BE2C (cell line): ENCODE results near the gene BICRA.
"Not testable (repeated sequence)": the region's sequence is repeated elsewhere in the genome, so short reads cannot be mapped to it uniquely, and the experiment has no call there.

Experiments
- DNase-seq: peaks from one replicate; pipeline ENCODE4 v3.0.0-alpha.2; 2020
- H3K27me3 ChIP-seq: fragments of 250-450 bp; sonication (Bioruptor Pico); 2 replicates; pipeline ENCODE4 v1.5.1; 2020; ENCODE audit warnings: mild to moderate bottlenecking
- H3K36me3 ChIP-seq: fragments of 250-450 bp; sonication (Bioruptor Pico); 2 replicates; pipeline ENCODE4 v1.5.1; 2020; ENCODE audit warnings: mild to moderate bottlenecking
- H3K4me1 ChIP-seq: fragments of 250-450 bp; sonication (Bioruptor Pico); 2 replicates; pipeline ENCODE4 v1.5.1; 2020
- H3K4me3 ChIP-seq: 2 replicates; pipeline ENCODE4 v1.5.1; 2011; ENCODE audit warnings: low read depth, low read length
- H3K9me3 ChIP-seq: fragments of 250-450 bp; sonication (Bioruptor Pico); 2 replicates; pipeline ENCODE4 v1.5.1; 2020
- TF ChIP-seq, protein P1 (sequence below): IDR thresholded peaks from 2 replicates; pipeline ENCODE4 v1.5.1; 2012; ENCODE audit warnings: mild to moderate bottlenecking, low read depth, low read length

The BICRA gene

DNA sequence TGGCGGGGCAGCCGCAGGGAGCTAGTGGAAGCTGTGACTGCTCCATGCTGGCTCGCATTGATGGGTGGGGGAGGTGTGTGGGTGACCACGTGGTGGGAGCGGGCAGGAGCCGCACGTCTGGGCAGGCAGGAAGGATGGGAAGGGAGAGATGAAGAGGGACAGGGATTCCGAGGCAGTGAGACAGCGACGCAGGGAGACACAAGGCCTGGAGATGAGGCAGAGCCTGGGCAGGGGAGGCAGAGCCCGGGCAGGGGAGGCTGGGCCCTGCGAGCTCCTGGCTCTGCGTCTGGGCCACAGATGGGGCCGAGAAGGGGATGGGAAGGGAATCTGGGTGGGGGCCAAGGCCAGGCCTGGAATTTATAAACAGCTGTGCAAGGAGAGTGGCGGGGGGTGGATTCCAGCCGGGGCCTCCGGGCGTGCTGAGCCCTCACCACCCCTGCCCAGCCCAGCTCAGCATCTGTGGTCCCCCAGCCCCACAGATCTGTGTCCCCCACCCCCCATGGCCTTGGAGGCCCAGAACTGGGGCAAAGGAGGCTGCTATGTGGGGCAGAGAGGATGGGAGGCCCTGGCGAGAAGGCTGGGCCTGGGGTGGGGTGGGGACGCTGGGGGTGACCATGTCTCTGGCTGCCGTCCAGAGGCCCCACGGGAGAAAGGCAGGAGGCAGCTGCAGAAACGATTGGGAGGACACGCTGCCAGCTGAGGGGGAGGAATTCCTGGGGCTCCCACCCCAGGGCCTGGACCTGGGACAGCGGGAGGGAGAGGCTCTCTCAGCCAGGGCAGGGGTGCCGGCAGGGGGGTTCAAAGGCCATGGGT lies 110.3 kb downstream of the BICRA start:
- Histone ChIP-seq H3K4me1 (peaks cover 7% of the 10 kb centered on the region), H3K36me3 (peaks cover 8% of the 10 kb centered on the region), H3K9me3 (no peaks in the 10 kb centered on the region), H3K27me3 (no peaks in the 10 kb centered on the region), H3K4me3 (peak overlapping the region; percentile 33; the same call in 1 of the 2 replicates)
- DNase-seq = peak; percentile 95
- TF ChIP-seq, protein P1, sequence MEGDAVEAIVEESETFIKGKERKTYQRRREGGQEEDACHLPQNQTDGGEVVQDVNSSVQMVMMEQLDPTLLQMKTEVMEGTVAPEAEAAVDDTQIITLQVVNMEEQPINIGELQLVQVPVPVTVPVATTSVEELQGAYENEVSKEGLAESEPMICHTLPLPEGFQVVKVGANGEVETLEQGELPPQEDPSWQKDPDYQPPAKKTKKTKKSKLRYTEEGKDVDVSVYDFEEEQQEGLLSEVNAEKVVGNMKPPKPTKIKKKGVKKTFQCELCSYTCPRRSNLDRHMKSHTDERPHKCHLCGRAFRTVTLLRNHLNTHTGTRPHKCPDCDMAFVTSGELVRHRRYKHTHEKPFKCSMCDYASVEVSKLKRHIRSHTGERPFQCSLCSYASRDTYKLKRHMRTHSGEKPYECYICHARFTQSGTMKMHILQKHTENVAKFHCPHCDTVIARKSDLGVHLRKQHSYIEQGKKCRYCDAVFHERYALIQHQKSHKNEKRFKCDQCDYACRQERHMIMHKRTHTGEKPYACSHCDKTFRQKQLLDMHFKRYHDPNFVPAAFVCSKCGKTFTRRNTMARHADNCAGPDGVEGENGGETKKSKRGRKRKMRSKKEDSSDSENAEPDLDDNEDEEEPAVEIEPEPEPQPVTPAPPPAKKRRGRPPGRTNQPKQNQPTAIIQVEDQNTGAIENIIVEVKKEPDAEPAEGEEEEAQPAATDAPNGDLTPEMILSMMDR = no peak

DNA sequence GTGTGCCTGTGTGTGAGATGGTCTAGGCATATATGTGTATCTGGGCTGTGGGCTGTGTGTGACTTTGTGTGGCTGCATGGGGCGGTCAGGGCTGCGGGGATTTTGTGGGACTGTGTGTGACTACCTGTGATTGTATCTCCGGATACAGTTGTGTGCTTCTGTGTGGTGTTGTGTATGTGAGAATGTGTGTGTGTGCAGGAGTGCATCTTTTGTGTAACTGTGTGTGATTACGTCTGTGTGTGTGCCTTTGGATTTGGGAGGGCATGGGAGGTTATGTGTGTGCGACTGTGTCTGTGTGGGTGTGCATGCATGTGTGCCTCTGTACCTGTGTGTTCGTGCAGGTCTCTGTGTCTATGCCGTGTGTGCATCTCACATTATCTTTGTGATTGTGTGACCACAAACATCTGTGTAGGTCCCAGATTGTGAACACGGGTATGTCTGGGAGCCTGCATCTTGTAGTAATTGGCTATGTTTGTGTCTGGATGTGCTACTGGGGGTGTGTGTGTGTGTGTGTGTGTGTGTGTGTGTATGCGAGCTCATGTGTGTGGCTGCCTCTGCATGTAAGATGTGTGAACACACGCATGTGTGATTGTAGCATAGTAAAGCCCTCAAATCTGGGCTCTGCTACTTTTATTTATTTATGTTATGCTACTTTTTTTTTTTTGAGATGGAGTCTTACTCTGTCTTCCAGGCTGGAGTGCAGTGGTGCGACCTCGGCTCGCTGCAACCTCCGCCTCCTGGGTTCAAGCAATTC lies 111.9 kb downstream of the BICRA start:
- no peaks in the 10 kb centered on the region for H3K9me3 ChIP-seq
- no peak for DNase-seq
- H3K4me1 ChIP-seq = peaks cover 7% of the 10 kb centered on the region
- peaks cover 10% of the 10 kb centered on the region for H3K36me3 ChIP-seq
- no peak overlapping the region for H3K4me3 ChIP-seq
- TF ChIP-seq, protein P1 = no peak
- no peaks in the 10 kb centered on the region for H3K27me3 ChIP-seq

DNA sequence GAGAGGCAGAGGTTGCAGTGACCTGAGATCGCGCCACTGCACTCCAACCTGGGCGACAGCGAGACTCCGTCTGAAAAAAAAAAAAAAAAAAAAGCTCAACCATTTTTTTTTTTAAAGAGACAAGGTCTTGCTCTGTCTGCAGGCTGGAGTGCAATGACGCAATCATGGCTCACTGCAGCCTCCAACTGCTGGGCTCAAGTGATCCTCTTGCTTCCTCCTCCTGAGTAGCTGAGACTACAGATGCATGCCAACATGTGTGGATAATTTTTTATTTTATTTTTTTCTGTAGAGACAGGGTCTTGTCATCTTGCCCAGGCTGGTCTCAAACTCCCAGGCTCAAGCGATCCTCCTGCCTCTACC lies 114.6 kb downstream of the BICRA start:
- peaks cover 5% of the 10 kb centered on the region; the same call in 1 of the 2 replicates for H3K36me3 ChIP-seq
- no peaks in the 10 kb centered on the region for H3K9me3 ChIP-seq
- peak; percentile 49 for DNase-seq
- H3K4me3 ChIP-seq = no peak overlapping the region
- TF ChIP-seq, protein P1 = no peak
- H3K27me3 ChIP-seq = no peaks in the 10 kb centered on the region
- peaks cover 4% of the 10 kb centered on the region for H3K4me1 ChIP-seq

DNA sequence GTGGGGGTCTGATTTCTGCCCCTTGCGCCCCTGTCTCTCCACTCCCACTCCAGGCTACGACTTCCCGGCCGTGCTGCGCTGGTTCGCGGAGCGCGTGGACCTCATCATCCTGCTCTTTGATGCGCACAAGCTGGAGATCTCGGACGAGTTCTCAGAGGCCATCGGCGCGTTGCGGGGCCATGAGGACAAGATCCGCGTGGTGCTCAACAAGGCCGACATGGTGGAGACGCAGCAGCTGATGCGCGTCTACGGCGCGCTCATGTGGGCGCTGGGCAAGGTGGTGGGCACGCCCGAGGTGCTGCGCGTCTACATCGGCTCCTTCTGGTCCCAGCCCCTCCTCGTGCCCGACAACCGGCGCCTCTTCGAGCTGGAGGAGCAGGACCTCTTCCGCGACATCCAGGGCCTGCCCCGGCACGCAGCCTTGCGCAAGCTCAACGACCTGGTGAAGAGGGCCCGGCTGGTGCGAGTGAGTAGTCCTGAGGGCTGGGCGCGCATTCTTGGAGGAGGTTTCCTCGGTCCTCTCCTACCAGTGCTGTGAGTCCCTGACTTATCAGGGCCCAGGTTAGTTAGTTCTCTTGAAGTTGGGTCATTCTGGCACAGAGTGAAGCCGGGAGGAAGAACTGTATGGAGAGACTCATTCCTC lies 116.9 kb downstream of the BICRA start:
- H3K4me1 ChIP-seq = peaks cover 17% of the 10 kb centered on the region
- no peak overlapping the region for H3K4me3 ChIP-seq
- H3K27me3 ChIP-seq = no peaks in the 10 kb centered on the region
- H3K36me3 ChIP-seq = peaks cover 5% of the 10 kb centered on the region; the same call in 1 of the 2 replicates
- no peaks in the 10 kb centered on the region for H3K9me3 ChIP-seq
- DNase-seq = no peak
- TF ChIP-seq, protein P1 = no peak

DNA sequence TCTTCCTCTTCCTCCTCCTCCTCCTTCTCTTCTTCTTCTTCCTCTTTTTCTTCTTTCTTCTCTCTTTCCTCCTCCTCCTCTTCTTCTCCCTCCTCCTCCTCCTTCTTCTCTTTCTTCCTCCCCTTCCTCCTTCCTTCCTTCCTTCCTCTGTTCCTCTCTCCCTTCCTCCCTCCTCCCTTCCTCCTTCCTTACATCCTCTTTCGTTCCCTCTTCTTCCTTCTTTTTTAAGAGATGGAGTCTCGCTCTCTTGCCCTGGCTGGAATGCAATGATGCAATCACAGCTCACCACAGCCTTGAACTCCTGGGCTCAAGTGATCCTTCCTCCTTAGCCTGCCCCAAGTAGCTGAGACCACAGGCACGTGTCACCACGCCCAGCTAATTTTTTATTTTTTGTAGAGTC lies 117.5 kb downstream of the BICRA start:
- no peaks in the 10 kb centered on the region for H3K9me3 ChIP-seq
- H3K27me3 ChIP-seq = no peaks in the 10 kb centered on the region
- TF ChIP-seq, protein P1 = no peak
- peaks cover 17% of the 10 kb centered on the region for H3K4me1 ChIP-seq
- no peak for DNase-seq
- peaks cover 5% of the 10 kb centered on the region; the same call in 1 of the 2 replicates for H3K36me3 ChIP-seq
- no peak overlapping the region for H3K4me3 ChIP-seq

DNA sequence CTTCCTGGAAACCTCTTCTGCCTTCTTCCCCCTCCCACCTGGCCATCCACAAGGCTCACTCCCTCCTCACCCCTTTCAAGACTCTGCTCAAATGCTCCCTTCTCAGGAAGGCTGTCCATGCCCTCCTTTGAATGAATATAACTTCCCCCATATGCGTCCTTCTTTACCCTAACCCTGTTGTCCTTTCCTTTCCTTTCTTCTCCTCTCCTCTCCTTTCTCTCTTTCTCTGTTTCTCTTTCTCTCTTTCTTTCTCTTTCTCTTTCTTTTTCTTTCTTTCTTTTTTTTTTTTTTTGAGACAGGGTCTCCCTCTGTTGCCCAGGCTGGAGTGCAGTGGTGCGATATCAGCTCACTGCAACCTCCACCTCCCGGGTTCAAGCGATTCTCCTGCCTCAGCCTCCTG lies 119.4 kb downstream of the BICRA start:
- not testable (repeated sequence) for DNase-seq, H3K36me3 ChIP-seq, H3K9me3 ChIP-seq

More for the DNA sequence above, 119.4 kb downstream of the BICRA start:
- peaks cover 12% of the 10 kb centered on the region for H3K4me1 ChIP-seq
- H3K27me3 ChIP-seq, H3K4me3 ChIP-seq: not testable (repeated sequence)
